RPMI8226 (cell line): ENCODE results near the gene PBRM1.
"Not testable (repeated sequence)": the region's sequence is repeated elsewhere in the genome, so short reads cannot be mapped to it uniquely, and the experiment has no call there.

Experiments
- DNase-seq: peaks from one replicate; pipeline ENCODE4 v3.0.0-alpha.2; 2015

Gene PBRM1

GRCh38 chr3:52685709-52686691 lies at the start of gene PBRM1, which contains the start of gene GNL3:
TSS of gene PBRM1 (minus strand) at chr3:52685913.
TSS of gene GNL3 (plus strand) at chr3:52686032. CDS start at chr3:52686093, 61 bp downstream.
- peak; percentile 97 for DNase-seq

GRCh38 chr3:52733256-52733891 lies 47.7 kb upstream of the PBRM1 start:
- DNase-seq: no peak

- no peak for DNase-seq
These were observed 45.9 kb upstream of the PBRM1 start for GRCh38 chr3:52731590-52731989.

- peak; percentile 56 for DNase-seq
These were observed 45.0 kb upstream of the PBRM1 start for GRCh38 chr3:52730681-52731080.

GRCh38 chr3:52728753-52729152 lies 43.0 kb upstream of the PBRM1 start:
- DNase-seq: not testable (repeated sequence)

- DNase-seq: no peak
These were observed 38.8 kb upstream of the PBRM1 start for GRCh38 chr3:52724511-52724910.

GRCh38 chr3:52723935-52724334 lies 38.2 kb upstream of the PBRM1 start:
- no peak for DNase-seq

DNA sequence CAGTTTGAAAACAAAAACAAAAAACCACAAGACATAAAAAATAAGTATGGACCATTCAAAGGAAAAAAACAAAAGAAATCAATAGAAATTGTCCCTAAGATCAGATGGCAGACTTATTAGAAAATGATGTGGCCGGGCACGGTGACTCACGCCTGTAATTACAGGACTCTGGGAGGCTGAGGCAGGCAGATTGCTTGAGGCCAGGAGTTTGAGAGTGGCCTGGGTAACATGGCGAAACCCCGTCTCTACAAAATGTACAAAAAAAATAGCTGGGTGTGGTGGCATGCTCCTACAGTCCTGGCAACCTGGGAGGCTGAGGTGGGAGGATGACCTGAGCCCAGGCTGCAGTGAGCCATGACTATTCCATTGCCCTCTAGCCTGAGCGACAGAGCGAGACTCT lies 36.8 kb upstream of the PBRM1 start:
- DNase-seq: no peak

DNA sequence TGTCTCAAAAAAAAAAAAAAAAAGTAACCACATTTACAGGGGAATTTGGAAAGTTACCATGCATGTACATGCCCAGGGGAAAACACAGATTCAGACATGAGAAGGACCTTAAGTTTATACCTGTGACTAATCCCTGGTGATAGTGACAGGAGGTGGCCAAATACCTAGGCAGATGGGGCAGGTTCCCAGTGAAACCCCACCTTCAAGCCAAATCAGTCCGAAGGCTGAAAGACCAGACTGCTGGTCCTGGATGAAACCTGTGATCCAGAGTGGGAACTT lies 36.0 kb upstream of the PBRM1 start:
- no peak for DNase-seq

GRCh38 chr3:52721002-52721729 lies 35.5 kb upstream of the PBRM1 start:
- no peak for DNase-seq

GRCh38 chr3:52719618-52720017 lies 33.9 kb upstream of the PBRM1 start:
- DNase-seq: no peak

DNA sequence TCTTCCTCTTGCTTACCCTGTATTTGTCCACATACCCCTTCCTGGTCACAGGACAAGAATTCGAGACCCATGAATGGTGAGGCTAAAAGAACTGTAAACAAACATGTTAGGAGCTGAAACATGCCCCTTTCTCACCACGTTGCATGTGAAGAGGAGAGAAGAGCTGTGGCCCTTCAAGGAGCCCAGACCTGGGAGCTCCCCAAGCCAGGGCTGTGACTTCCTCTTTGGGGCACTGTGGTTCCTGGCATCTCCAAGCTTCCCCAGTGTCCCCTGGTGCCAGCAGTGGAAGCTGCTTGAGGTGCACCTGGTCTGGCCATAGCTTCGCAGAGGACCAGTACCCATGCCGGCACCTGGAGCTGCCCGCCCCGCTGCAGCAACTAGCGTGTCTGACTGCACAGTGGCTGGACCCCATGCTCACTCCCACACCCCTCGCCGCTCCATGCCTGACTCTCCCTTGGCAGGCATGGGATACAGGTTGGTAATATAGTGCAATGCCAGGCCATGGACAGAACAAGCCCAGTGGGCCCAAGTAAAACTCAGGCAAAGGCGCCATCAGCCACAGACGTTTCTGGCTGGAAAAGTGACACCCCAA lies 30.1 kb upstream of the PBRM1 start:
- DNase-seq: no peak

GRCh38 chr3:52714335-52715302 lies 28.9 kb upstream of the PBRM1 start:
- DNase-seq: no peak

DNA sequence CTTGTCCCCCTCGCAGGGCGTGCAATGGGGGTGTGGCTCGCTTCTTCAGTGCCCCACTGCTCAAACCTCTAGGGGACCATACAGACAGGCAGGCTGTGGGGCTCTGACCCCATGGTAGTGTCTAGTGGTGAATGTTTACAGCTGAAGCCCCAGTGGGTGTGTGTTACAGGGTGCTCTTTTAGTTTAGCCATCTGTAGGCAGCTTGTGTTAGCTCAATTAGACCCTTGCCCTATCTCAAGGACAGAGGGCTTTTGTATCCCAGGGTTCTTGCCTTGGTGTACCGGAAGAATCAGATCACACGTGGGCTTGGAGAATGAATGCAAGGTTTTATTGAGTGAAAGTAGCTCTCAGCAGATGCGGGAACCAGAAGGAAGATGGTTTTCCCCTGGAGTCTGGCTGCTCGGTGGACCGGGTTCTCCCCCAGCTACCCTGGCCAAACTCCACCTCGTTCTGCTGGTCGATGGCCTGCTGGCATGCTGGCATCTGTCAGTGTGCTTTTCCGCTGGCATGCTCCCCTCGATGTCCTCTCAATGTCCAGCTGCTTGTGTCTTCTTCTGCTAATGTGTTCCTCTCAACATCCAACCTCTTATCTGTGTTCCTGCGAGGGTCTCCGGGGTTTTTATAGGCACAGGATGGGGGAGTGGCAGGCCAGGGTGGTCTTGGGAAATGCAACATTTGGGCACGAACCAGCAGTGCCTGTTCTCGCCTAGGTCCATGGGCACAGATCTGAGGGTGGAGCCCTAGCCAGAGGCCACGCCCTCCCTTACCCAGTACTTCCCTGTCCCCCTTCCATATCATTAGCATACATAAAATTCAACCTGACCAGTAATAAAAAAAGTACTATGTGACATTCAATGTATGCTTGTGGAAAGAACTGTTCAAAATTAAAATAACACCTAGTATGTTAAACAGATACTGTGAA lies 26.8 kb upstream of the PBRM1 start:
- DNase-seq: no peak

DNA sequence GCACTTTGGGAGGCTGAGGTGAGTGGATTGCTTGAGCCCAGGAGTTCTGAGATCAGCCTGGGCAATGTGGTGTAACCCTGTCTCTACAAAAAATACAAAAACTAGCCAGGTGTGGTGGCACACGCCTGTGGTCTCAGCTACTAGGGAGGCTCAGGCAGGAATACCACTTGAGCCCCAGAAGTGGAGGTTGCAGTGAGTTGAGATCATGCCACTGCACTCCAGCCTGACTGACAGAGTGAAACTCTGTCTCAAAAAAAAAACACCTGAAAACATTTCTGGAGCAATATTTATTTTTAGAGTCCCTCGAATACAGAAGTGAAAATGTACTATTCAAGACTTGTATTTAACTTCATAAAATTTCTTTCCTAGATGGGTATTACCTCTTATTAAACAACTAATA lies 24.8 kb upstream of the PBRM1 start:
- DNase-seq: peak; percentile 74

GRCh38 chr3:52707585-52707984 lies 21.9 kb upstream of the PBRM1 start:
- peak; percentile 81 for DNase-seq

DNA sequence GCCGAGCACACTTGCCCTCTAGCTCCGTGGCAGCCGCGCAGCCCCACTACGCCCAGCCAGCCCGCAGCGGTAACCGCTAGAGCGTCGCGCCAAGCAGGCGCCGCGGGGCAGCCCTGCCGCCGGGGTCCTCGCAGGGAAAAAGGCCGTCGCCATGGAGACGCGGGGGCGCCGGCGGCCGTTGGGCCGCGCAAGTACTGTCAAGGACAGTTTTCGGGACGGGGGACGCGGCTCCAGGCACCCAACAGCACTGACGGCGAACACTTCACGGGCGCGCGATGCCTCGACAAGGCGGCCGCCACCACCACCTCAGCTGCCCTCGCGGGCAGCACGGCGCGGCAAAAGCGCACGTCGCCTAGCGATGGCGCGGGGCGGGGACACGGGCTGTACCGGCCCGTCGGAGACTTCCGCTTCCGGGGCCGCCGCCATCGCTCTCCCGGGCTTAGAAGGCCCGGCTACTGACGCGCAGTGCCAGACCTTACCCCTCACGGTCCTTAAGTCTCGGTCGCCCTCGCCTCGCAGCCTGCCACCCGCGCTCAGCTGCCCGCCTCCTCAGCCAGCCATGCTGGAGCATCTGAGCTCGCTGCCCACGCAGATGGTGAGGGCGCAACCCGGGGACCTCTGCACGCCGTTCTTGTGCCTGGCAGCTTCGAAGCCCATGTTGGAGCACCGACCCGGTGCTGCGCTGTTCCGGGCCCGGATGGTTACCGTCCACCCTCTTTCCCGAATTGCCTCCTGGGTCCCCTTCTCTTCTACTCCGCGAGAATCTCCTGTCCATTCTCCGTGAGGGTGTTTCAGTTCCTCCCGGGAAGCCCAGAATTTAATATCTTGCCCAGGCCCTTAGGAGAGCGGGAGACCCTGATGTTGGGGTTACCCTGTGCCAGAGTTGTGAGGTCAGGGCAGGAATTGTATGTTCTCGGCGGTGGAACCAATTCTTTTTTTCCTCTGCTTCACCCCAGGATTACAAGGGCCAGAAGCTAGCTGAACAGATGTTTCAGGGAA lies 20.3 kb upstream of the PBRM1 start, which contains the start of the genes GLT8D1 and SPCS1:
Gene GLT8D1 (minus strand): TSS at position 104 of the 999 bp plus-strand sequence. CDS start 5,331 bp downstream, outside the sequence.
Gene SPCS1 (plus strand): TSS at position 419 of the 999 bp plus-strand sequence. CDS start 141 bp downstream, at position 560.
- peak; percentile 93 for DNase-seq

DNA sequence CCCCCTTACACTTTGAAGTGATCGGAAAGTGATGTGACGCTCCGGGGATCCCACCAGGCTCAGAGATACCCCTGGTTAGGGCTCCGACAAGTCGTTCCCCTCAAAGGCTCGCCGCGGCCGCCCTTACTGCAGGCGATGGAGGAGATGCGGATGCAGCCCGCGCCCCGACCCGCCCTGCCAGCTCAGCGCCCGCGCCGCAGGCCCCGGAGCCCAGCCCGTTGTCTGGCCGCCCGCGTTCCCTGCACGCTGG lies 19.6 kb upstream of the PBRM1 start:
- no peak for DNase-seq
